Anterior cingulate cortex (tissue), 58 donors: ENCODE data around the gene HS3ST2.
"Not testable (repeated sequence)": the region's sequence is repeated elsewhere in the genome, so short reads cannot be mapped to it uniquely, and the experiment has no call there.

ENCODE experiments used
- DNase-seq, 58 donors: peaks; one replicate each; lab custom pipeline; 2025; lab: John Stamatoyannopoulos, UW

HS3ST2 gene

DNA sequence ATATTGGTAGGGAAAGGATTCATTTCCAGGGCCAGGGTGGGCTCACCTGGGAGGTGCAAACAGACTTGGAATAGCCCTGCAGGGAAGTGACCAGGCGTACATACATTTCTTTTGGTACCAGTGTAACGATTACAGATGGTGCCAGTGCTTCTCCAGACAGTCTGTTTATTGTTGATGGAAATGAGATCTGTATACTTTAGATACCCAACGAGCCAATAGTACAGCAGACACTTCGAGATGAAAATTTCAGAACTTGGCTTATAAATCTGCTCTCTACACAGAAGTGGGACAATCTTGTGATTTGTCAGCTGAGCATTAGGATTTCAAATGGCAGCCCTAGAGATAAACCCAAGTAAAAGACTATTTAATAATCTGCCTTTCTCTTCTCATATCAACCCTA, 57.9 kb downstream of the HS3ST2 start:
- DNase-seq: no peak

DNA sequence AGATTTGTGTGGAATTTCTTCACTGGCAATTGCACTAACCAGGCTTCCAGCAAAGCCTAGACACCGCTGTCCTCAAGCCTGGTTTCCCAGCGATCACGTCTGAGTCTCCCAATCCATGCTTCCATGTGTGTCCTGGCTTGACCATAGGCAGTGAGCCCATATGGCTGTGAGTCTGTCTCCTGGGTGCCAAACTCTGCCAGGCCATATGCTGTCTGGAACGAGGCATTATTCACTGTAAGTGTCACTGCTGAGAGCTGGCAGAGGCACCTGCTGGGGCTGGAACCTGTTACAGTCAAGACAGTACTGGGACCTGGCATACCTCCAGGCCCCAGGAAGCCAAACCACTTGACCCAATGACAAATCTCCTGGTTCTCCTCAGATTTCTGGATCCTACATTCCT, 60.4 kb downstream of the HS3ST2 start:
- DNase-seq: no peak

DNA sequence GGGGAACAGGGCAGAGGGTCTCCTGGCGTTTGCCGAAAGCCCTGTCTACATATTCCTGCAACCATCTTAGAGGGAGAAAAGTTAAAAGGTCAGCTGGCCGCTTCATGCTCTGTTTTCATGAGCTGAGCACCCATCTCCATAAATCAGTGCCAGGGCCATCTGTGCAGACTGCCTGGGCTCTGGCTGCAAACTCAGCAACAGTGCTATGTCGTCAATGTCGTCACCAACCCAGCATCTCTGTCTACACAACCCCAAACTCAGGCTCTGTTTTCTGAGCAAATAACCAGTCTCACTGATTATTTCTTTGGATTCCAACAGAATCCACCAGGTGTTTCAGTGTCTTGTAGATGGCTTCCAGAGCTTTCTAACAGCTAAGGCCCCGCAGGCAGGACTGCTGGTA, 65.0 kb downstream of the HS3ST2 start:
- DNase-seq: no peak

DNA sequence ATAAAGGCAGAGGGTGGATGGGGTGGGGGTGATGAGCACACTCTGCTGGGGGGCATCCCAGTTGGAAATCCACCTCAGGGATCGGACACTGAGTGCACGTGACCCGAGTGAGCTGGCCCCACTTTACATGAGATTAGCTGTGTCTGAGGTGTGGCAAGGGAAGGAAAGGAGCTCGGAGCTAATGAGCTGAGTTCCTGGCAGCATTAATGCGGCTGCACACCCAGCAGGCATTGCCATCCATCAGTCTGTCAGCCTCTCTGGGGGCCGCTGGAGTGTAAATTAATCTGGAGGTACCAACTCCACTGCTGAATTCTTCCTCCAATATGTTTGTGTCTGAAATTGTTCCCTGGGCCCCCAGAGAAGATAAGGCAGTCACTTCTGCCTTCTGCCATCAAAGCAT, 65.5 kb downstream of the HS3ST2 start:
- DNase-seq: no peak

DNA sequence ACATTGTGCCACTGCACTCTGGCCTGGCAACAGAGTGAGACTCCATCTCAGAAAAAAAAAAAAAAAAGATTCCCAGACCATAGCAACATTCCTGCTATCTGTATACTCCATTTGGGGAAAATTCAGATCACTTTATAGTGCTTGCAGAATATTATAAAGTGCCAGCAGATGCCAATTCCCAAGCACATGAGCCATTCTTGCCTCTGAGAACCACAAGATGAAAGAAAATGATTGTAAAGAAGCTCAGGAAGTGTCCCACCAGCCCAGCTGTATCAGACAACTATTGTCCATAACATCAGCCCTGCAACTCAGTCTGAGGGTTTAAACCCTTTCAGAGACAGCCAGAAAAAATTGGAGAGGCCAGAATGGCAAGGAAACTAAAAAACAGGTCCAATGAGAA, 69.0 kb downstream of the HS3ST2 start:
- no peak for DNase-seq

DNA sequence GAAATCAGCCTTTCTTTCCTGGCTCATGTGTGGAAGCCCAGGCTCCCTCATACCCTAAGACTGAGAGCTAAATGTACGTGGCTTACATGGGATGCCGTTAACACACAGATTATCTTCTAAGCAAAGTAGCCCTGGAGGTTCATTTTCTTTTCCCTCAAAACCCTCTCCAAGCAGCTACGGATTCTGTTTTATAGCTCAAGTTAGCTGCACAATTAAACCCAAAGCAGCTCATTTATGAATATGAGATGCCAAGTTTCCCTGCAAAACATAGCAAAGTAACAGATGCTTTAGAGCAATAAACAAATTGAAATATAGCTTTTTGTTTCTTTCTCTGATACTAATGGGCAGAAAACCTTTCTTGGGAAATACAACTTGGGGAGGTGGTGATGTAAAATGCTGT, 72.0 kb downstream of the HS3ST2 start:
- no peak for DNase-seq

DNA sequence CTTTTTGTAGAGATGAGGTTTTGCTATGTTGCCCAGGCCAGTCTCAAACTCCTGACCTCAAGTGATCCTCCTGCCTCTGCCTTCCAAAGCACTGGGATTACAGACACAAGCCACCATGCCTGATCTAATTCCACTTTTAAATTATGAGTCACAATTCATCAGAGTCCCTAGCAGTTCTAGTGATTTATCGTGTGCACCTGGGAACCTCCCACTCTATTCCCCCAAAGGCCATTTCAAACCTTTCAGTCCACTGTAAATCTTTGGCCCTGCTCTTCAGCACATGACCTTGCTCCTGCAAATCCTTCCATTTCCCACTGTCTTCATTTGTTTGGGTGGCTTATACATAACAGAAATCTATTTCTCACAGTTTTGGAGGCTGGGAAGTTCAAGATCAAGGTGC, 73.0 kb downstream of the HS3ST2 start:
- no peak for DNase-seq

DNA sequence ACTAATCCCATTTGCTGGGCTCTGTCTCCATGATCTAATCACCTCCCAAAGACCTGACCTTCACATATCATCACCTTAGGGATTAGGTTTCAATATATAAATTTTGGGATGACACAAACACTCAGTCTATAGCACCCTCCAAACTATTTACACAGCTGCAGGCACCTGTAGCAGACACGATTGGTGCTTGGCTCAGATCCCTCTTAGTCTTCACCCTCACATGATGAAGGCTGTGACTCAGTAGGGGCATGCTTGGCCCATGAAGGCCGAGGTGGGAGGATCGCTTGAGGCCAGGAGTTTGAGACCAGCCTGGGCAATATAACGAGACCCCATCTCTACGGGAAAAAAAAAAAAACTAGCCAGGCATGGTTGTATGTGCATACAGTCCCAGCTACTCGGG, 73.5 kb downstream of the HS3ST2 start:
- DNase-seq: no peak

DNA sequence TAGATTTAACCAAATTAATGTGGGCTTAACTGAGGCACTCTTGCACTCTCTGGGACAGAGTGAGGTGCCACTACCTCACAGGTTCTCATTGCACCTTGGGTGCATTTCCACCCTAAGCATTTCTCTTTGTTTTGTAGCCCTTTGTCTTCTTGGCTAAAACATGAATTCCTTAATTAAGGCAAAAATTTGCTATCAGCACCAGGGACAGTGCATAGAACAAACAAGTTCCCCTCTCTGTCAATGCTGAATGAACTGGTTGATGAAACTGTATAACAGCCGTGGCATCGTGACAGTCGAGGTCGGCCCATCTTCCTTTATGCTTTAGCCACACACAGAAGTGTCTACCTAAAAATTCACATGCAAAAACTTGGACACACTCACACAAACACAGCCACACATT, 74.8 kb downstream of the HS3ST2 start:
- DNase-seq: no peak

DNA sequence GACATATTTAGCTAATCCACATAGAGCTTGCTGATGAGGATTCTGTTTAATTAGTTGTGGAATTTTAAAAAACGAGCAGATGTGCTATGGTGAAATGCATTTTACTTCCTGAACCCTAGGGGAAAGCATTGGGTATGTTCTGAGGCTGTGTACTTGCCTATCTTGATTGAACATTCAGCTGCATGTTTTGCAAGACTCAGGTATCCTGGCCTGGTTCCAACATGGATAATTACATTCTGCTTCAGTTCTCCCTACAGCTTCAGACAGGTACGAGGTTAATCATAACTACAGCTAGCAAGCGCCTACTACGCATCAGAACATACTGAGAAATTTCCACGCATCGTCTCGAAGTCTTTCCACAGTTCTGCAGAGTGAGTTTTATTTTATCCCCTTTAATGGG, 77.0 kb downstream of the HS3ST2 start:
- DNase-seq: no peak

DNA sequence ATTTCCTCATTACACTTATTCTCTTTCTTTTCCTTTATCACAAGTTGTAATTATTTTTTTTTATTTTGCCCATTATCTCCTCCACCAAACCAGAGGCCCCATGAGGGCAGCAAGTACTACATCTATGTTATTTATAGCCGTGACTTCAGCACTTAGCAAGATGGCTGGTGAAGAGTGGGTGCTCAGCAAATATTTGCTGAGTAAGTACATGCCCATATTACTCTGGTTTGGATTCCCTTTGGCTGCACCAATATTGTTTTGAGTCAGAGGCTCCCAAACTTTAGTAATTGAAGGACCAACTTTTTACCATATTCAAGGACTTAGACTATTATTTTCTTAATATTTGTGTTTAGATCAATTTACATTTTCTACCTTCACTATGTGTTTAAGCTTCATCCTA, 83.2 kb downstream of the HS3ST2 start:
- DNase-seq: no peak

DNA sequence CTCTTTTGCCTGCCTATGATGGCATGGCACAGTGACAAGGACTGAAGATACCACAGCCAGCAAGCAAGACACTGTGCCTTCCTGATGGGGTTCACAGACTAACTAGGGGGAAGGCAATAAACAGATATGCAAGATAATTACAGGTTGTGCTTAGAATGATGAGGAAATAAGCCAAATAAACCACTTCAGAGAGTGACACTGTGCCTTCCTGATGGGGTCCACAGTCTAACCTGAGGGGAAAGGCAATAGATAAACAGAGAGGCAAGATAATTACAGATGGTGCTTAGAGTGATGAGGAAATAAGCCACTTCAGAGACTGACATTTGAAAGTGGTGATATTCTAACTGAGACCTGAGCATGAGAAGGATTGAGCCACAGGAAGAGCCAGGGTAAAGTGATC, 84.2 kb downstream of the HS3ST2 start:
- DNase-seq: peak in 1 of 58 donors; percentile 2

DNA sequence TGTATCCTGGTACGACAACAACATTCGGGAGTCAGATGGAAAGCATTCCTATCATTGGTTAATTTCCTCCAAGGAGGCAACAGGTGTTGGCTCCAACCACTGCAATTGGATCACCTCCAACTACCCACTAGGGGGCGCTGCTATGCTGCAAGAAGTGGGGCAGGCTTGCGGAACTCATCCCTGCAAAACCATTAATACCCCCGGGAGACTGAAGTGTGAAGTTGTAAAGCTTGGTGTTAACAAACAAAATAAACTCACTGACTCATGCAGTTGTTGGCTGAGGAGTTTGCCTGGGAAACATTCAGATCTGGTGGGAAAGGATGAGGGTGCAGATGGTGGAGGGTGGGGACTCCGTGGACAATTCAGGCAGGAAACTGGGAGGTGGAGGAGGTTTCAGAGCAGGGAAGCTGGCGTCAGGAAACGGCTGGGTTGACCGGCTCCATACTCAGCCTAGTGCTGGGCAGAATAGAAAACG, 84.9 kb downstream of the HS3ST2 start:
- DNase-seq: peak in 56 of 58 donors; percentile 14 to 89 (median 64)

DNA sequence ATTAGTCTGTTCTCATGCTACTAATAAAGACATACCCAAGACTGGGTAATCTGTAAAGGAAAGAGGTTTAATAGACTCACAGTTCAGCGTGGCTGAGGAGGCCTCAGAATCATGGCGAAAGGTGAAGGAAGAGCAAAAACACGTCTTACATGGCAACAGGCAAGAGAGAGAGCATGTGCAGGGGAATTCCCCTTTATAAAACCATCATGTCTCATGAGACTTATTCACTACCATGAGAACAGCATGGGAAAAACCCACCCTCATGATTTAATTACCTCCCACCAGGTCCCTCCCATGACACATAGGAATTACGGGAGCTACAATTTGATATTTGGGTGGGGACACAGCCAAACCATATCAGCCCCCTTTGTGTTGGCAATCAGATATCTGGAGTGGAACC, 85.6 kb downstream of the HS3ST2 start:
- not testable (repeated sequence) for DNase-seq

DNA sequence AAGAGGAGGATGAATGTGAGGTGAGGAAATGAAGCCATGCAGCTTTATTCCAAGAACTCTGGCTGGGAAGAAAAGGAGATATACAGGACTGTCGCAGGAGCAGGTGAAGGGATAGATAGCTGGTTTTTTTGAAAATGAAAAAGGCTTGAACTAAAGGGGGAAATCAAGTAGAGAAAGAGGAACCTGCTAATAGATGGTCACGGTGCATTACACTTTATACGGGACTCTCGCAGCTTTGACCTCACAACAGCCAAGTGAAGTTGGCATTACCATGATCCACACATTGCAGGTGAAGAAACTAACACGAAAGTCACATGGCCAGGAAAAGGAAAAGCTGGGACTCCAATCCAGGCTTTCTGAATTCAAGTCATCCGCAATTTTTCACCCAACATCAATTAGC, 86.9 kb downstream of the HS3ST2 start:
- no peak for DNase-seq

DNA sequence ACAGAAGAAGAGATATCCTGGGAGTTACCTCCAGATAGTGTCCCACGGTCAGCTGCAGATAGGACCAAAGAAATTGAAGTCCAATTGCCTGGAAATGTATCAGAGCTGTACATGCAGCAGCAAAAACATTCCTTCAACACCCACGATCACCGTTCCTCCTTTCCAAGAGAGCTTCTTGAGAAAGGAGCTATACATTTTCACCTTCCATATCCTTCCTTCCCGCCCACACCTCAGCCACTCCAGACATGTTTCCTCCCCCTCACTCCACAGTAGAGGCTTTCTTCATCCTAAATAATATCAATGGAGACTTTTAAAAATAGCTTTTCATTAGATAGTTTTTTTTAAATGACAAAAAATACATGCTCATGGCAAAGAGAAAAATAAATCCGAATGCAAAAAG, 87.6 kb downstream of the HS3ST2 start:
- DNase-seq: peak in 5 of 58 donors; percentile 1 to 40 (median 9)

DNA sequence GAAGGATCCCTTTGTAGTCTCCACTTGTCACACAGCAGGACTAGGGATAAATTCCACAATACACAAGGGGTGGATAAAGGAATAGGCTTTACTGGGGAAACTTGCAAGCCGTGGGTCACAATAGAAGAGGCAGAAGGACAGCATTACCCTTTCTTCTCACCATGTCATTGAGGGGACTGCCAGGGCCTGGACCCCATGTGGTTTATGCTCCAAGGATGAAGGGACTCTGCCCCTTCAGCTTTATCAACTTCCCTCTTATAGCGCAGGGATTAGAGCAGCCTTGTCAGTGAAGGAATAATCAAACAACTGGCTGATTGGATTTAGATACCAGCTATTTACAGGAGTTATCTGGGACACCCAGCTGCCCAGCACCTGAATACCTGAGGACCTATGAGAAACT, 89.8 kb downstream of the HS3ST2 start:
- DNase-seq: no peak

DNA sequence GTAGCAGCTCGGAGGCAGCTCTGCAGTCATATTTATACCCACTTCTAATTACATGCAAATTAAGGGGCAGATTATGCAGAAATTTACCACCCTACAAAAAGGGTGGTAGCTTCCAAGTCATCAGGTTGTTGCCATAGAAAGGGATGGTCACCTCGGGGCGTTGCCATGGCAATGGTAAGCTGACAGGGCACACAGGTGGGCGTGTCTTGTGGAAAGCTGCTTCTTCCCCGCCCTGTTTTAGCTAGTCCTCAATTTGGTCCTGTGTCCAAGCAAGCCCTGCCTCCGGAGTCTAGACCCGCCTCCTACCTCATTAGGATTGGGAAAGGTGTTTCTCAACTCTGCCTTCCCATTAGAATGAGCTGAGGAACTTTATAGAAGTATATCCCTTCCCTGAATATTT, 98.7 kb downstream of the HS3ST2 start:
- DNase-seq: no peak

DNA sequence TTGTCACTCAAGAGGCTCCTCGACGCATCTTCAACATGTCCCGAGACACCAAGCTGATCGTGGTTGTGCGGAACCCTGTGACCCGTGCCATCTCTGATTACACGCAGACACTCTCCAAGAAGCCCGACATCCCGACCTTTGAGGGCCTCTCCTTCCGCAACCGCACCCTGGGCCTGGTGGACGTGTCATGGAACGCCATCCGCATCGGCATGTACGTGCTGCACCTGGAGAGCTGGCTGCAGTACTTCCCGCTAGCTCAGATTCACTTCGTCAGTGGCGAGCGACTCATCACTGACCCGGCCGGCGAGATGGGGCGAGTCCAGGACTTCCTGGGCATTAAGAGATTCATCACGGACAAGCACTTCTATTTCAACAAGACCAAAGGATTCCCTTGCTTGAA, 101.0 kb downstream of the HS3ST2 start:
- DNase-seq: no peak

DNA sequence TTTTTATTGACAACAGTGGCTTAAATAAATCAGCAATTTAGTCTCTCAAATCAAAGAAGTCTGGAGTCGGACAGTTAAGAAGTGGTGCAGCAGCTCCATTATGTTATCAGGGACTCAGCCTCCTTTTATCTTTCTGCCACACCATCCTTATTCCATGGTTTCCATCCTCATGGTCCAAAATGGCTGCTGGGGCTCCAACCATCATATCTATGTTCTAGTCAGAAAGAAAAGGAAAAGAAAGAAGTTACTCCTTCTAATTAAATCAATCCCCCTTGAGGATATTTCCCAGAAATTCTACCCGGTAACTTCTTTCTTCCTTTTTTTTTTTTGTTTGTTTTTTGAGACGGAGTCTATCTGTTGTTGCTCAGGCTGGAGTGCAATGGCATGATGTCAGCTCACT, 109.5 kb downstream of the HS3ST2 start:
- no peak for DNase-seq

DNA sequence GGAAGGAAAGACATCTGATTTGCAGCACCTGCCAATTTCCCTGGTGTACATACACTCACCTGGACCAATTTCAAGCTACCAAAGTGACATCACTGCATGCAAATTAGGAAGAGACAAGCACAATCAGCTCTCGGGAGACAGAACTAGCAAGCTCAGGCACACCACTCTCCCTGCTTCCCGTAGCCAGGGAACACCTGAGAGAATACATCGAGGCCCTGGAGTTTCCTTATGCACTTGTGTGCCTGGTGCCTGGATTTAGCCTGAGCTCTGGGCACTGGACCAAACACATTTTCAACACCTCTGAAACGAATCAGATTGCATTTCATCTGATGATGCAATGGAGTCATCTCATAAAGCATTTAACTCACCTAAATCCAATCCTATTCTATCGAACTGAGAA, 110.5 kb downstream of the HS3ST2 start:
- no peak for DNase-seq

DNA sequence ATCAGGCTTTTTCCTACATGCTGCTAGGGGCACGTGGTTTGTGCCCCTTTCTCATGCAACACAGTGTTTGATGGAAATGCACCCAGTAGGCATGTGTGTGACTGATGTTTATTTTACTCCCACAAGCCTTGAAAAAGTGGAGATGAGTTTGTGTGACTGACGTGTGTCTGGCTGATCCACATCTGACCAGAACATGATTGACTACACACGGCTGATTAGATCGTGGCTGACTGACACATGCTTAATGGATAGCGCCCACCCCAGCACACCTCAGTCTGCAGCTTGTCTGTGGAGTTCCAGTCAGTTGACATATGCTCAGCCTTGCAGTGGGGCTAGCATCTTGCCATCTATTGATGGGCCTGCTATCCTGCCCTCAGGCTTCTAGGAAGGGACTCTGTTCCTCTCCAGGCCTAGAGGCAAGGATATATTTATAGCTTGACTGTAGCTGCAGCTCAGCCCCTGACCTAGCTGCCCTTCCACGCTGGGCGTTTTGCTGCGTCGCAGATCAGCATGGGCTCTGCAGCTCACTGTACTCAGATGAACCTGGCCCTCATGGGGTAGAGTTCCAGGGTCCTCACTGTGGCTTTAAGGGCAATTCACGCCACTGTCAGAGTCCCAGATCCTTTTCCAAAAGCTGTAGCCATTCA, 112.3 kb downstream of the HS3ST2 start:
- no peak for DNase-seq

DNA sequence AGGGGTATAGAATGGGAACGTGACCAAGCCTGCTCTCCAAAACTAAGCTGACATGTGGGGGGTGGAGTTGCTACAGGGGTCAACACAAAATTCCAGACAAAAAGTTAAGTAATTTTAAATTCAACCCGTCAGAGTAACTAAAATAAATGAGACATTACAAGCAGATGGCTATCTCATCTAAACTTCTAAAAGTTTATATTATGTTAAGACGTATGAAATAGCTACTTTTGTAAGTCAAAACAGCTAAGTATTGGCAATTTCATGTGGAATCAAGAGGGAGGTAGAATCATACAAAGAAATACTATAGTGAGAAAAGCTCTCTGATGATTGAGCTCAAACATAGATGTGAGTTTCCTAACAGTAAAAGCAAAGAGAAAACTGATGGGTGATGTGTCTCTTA, 113.3 kb downstream of the HS3ST2 start:
- DNase-seq: no peak
